Caco-2 (cell line): ENCODE measurements around the gene SRGAP1. TPM values are rescaled to one million over a fixed set of nuclear protein-coding genes. Genes with fewer than 3 reads are reported as not detected.

ENCODE experiments used
- BruUV-seq: library from RNA; stranded (reverse); fragments of 400-500 nt; replicated peaks from 2 replicates; lab custom pipeline; 2021; lab: Mats Ljungman, UMichigan
- CTCF ChIA-PET: fragments of 300-600 bp; sonication (Branson Sonifier 250); formaldehyde crosslinking; loops from one replicate; lab custom pipeline; 2022; ENCODE audit warnings: antibody characterized with exemption; lab: Charles Lee
- POLR2A ChIA-PET: fragments of 300-600 bp; sonication (Branson Sonifier 250); formaldehyde crosslinking; loops from one replicate; lab custom pipeline; 2022; ENCODE audit warnings: antibody characterized with exemption; lab: Charles Lee
- DNase-seq, 2 experiments: peaks; one replicate each; pipeline versions ENCODE4 v3.0.0 to v3.0.0-alpha.2; 2020 to 2022
- H3K27me3 ChIP-seq: replicated peaks from 2 replicates; pipeline ENCODE4 v1.6.0; 2011; ENCODE audit warnings: low read length; ENCODE audit not compliant: control insufficient read depth, insufficient read depth
- H3K36me3 ChIP-seq: 2 replicates; pipeline ENCODE4 v1.5.1; 2011; ENCODE audit warnings: low read length; ENCODE audit not compliant: control insufficient read depth, insufficient read depth
- H3K4me1 ChIP-seq: fragments of 250-450 bp; sonication (Bioruptor Pico); 2 replicates; pipeline ENCODE4 v1.5.1; 2020; ENCODE audit warnings: mild to moderate bottlenecking
- H3K4me3 ChIP-seq: 2 replicates; pipeline ENCODE4 v1.5.1; 2011; ENCODE audit warnings: low read depth, mild to moderate bottlenecking, control low read depth, low read length
- H3K9me3 ChIP-seq: fragments of 250-450 bp; sonication (Bioruptor Pico); 2 replicates; pipeline ENCODE4 v1.5.1; 2020; ENCODE audit warnings: mild to moderate bottlenecking, moderate library complexity
- H3K27ac Mint-ChIP-seq: one replicate; pipeline ENCODE4 v1.8.0; 2022; ENCODE audit warnings: mixed read lengths; ENCODE audit not compliant: unreplicated experiment
- H3K27me3 Mint-ChIP-seq: one replicate; pipeline ENCODE4 v1.8.0; 2022; ENCODE audit warnings: mixed read lengths; ENCODE audit not compliant: insufficient read depth, unreplicated experiment
- H3K36me3 Mint-ChIP-seq: one replicate; pipeline ENCODE4 v1.8.0; 2022; ENCODE audit warnings: mild to moderate bottlenecking, mixed read lengths; ENCODE audit not compliant: insufficient read depth, unreplicated experiment
- H3K4me1 Mint-ChIP-seq: one replicate; pipeline ENCODE4 v1.8.0; 2022; ENCODE audit warnings: low read depth, mixed read lengths; ENCODE audit not compliant: unreplicated experiment
- H3K4me3 Mint-ChIP-seq: one replicate; pipeline ENCODE4 v1.8.0; 2022; ENCODE audit warnings: mild to moderate bottlenecking, moderate library complexity, mixed read lengths; ENCODE audit not compliant: unreplicated experiment
- H3K9me3 Mint-ChIP-seq: one replicate; pipeline ENCODE4 v1.8.0; 2022; ENCODE audit warnings: mixed read lengths; ENCODE audit not compliant: unreplicated experiment
- CTCF ChIP-seq, 2 experiments: fragments of 200-600 bp in 1 of 2; IDR thresholded peaks; 1 replicate in 1 of 2; 2 replicates in 1 of 2; pipeline versions ENCODE4 v1.5.1 to v1.8.0; 2011 to 2022; ENCODE audit warnings: antibody characterized with exemption in 1 of 2, control low read depth in 1 of 2, inconsistent platforms in 1 of 2, low read depth in 1 of 2, low read length in 1 of 2, mild to moderate bottlenecking in 1 of 2, moderate library complexity in 1 of 2; ENCODE audit not compliant: insufficient read depth in 1 of 2, severe bottlenecking in 1 of 2, unreplicated experiment in 1 of 2
- intact Hi-C: fragments of 100-400 bp; cut with micrococcal nuclease; formaldehyde crosslinking; loops from one replicate; pipeline ENCODE4 v1.10.0; 2022; ENCODE audit not compliant: unreplicated experiment
- total RNA-seq: library from RNA; stranded (reverse); gene quantifications from 2 replicates; pipeline ENCODE4 v1.2.3, GENCODE V29; 2022

Gene SRGAP1
- total RNA-seq, 1 experiment from 2014 or later = 22.1 TPM

DNA sequence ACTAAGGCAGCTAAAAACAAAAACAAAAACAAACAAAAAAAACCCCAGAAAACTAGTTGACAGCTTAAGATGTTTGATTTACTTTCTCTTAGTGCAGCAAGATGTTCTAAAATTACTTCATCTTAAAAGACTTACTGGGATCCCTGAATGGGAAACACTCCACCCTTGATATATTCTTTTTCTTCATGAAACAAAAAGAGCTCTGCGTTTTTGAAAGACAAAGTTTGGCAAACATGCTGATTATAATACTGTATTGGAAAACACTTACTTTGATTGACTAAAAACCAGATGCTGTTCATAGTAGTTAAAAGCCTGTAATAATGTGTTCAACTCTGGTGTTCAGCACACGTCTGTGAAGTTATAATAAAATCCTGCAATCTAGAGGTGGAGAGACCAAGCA lies 136.8 kb downstream of the SRGAP1 start:
- Mint-ChIP-seq H3K36me3 (peaks cover 13% of the 10 kb centered on the region), H3K27me3 (no peaks in the 10 kb centered on the region), H3K4me3 (no peak overlapping the region), H3K27ac (no peak overlapping the region), H3K4me1 (peaks cover 18% of the 10 kb centered on the region), H3K9me3 (no peaks in the 10 kb centered on the region)
- Histone ChIP-seq H3K36me3 (no peaks in the 10 kb centered on the region), H3K27me3 (no peaks in the 10 kb centered on the region), H3K9me3 (no peaks in the 10 kb centered on the region), H3K4me1 (peaks cover 21% of the 10 kb centered on the region), H3K4me3 (no peak overlapping the region)
- intact Hi-C loops = no loop called here
- BruUV-seq = no TSS peak
- CTCF ChIA-PET = no interaction called here
- POLR2A ChIA-PET = no interaction called here
- no peak for TF ChIP-seq CTCF (IDR thresholded peaks at IDR 0.05; ENCODE audit: insufficient read depth in 1 of 2, low read depth in 1 of 2, low read length in 1 of 2, severe bottlenecking in 1 of 2, unreplicated experiment in 1 of 2)
- no peak for DNase-seq

DNA sequence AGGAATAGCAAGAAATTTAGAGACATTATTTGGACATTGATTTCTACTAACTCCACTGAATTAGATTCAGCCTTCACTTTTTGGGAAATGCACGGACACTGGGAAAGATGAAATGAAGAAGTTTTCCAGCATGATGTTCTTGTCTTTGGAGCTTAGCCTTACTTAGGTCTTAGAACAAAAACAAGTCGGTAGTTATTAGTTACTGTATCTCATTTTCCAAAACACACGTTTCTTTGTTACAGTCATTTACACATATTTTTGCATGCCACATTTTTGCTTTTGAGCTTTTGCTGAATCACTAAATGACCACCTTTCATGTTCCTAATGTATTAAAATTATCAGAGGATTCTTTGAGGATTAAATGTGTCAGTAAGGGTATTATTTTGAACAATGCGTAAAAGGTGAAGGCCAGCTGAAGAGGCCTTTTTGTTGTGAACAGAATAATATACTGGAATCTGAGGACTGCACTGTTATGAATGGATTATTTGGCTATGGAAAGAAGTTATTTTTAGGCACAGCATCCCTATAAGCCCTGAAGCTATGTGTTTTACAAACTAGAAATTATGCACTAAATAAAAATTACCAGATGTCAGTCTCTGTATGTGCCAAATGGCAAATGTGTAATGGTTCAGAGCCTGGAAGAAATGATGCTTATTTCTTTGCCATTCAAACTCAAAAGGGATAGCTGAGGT lies 138.2 kb downstream of the SRGAP1 start:
- Mint-ChIP-seq H3K27me3 (no peaks in the 10 kb centered on the region), H3K4me3 (no peak overlapping the region), H3K4me1 (peaks cover 18% of the 10 kb centered on the region), H3K9me3 (no peaks in the 10 kb centered on the region), H3K36me3 (peaks cover 13% of the 10 kb centered on the region), H3K27ac (no peak overlapping the region)
- POLR2A ChIA-PET = no interaction called here
- CTCF ChIA-PET = no interaction called here
- Histone ChIP-seq H3K4me3 (no peak overlapping the region), H3K4me1 (peaks cover 21% of the 10 kb centered on the region), H3K36me3 (no peaks in the 10 kb centered on the region), H3K9me3 (no peaks in the 10 kb centered on the region), H3K27me3 (no peaks in the 10 kb centered on the region)
- DNase-seq = no peak
- no peak for TF ChIP-seq CTCF (IDR thresholded peaks at IDR 0.05; ENCODE audit: insufficient read depth in 1 of 2, low read depth in 1 of 2, low read length in 1 of 2, severe bottlenecking in 1 of 2, unreplicated experiment in 1 of 2)
- intact Hi-C loops = no loop called here
- no TSS peak for BruUV-seq

DNA sequence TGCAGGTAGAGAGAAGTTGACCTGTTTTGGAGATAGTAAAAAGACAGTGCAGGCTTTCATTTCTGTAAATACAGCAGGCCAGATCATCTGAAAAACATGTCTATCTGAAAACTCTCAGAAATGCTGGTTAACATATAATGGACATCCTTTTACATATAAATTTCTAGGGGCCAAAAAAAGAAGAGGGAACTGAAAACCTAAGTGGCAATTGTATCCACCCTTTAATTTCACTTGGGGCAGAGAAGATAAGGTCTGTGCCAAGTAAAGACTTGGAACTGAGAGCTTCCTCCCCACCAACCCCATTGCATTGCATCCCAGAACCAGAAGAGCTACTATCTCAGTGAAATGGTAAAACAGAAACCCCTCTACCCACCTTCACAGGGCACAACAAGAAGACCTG lies 141.0 kb downstream of the SRGAP1 start:
- no peaks in the 10 kb centered on the region for H3K9me3 ChIP-seq
- H3K36me3 ChIP-seq = no peaks in the 10 kb centered on the region
- no peaks in the 10 kb centered on the region for H3K9me3 Mint-ChIP-seq
- intact Hi-C loops = no loop called here
- peaks cover 7% of the 10 kb centered on the region for H3K4me1 Mint-ChIP-seq
- POLR2A ChIA-PET = no interaction called here
- no peak overlapping the region for H3K4me3 Mint-ChIP-seq
- H3K27me3 Mint-ChIP-seq = no peaks in the 10 kb centered on the region
- TF ChIP-seq CTCF (IDR thresholded peaks at IDR 0.05; ENCODE audit: insufficient read depth in 1 of 2, low read depth in 1 of 2, low read length in 1 of 2, severe bottlenecking in 1 of 2, unreplicated experiment in 1 of 2) = no peak
- H3K36me3 Mint-ChIP-seq = peaks cover 18% of the 10 kb centered on the region
- BruUV-seq = no TSS peak
- no peaks in the 10 kb centered on the region for H3K27me3 ChIP-seq
- no peak overlapping the region for H3K4me3 ChIP-seq
- no peak for DNase-seq
- H3K4me1 ChIP-seq = 0 out of 2 replicates have a peak, but pooled peaks cover 5% of the 10 kb centered on the region
- CTCF ChIA-PET = interaction anchor here (0.6 kb wide), 1 partner anchor 112 kb away, joined by 5 read pairs; no protein-coding TSS in a partner anchor
- no peak overlapping the region for H3K27ac Mint-ChIP-seq
